GM13976 (cell line): ENCODE results near the gene NEB.

ENCODE experiments used
- DNase-seq: peaks from one replicate; pipeline ENCODE4 v3.0.0; 2012; ENCODE audit warnings: low spot score
- CTCF ChIP-seq: IDR thresholded peaks from 2 replicates; pipeline ENCODE4 v1.5.1; 2012; ENCODE audit warnings: borderline replicate concordance, mild to moderate bottlenecking; ENCODE audit not compliant: insufficient read depth; ENCODE audit errors: extremely low read depth, missing control alignments, control extremely low read depth
- in situ Hi-C: fragments of 300-500 bp; cut with MboI; formaldehyde crosslinking; loops from one replicate; pipeline ENCODE4 v1.12.0; 2022; ENCODE audit warnings: low sequenced_read_pairs, mixed read lengths, inconsistent platforms; ENCODE audit not compliant: unreplicated experiment

The NEB gene

GRCh38 chr2:151498178-151498577 is 236.1 kb downstream of the NEB start:
- TF ChIP-seq CTCF, result no peak
- in situ Hi-C loops, result no loop called here
- no peak for DNase-seq

GRCh38 chr2:151491496-151491895 is 242.8 kb downstream of the NEB start:
- in situ Hi-C loops, result no loop called here
- no peak for TF ChIP-seq CTCF
- DNase-seq, result no peak

GRCh38 chr2:151490276-151490675 is 244.0 kb downstream of the NEB start:
- TF ChIP-seq CTCF, result no peak
- in situ Hi-C loops, result no loop called here
- no peak for DNase-seq

GRCh38 chr2:151486053-151486452 is 248.2 kb downstream of the NEB start:
- in situ Hi-C loops, result no loop called here
- no peak for TF ChIP-seq CTCF
- no peak for DNase-seq

- in situ Hi-C loops, result no loop called here
- no peak for DNase-seq
- no peak for TF ChIP-seq CTCF
Observed at GRCh38 chr2:151484100-151484499, 250.2 kb downstream of the NEB start.

- in situ Hi-C loops, result no loop called here
- TF ChIP-seq CTCF, result no peak
- DNase-seq, result no peak
Observed at GRCh38 chr2:151483546-151483945, 250.7 kb downstream of the NEB start.

- no peak for TF ChIP-seq CTCF
- in situ Hi-C loops, result no loop called here
- no peak for DNase-seq
Observed at GRCh38 chr2:151482171-151482725, 252.0 kb downstream of the NEB start.
